Fibroblast of skin of right biceps (primary cell): ENCODE measurements around the gene PMEPA1.
A peak's percentile ranks its signal among the peaks of the same experiment; 100 is the strongest.

ENCODE experiments used
- DNase-seq: peaks from one replicate; pipeline ENCODE4 v3.0.0-alpha.2; 2013

The PMEPA1 gene

GRCh38 chr20:57660922-57661745, 48.7 kb downstream of the PMEPA1 start:
- DNase-seq, result no peak

GRCh38 chr20:57660181-57660921, 49.5 kb downstream of the PMEPA1 start:
- no peak for DNase-seq

GRCh38 chr20:57659517-57660180, 50.2 kb downstream of the PMEPA1 start:
- DNase-seq, result no peak

- DNase-seq, result no peak
Observed at GRCh38 chr20:57658833-57659516, 50.8 kb downstream of the PMEPA1 start.

- no peak for DNase-seq
Observed at GRCh38 chr20:57658447-57658832, 51.4 kb downstream of the PMEPA1 start.

- no peak for DNase-seq
Observed at GRCh38 chr20:57657535-57658446, 52.0 kb downstream of the PMEPA1 start.

GRCh38 chr20:57656821-57657534, 52.8 kb downstream of the PMEPA1 start:
- no peak for DNase-seq

- DNase-seq, result no peak
Observed at GRCh38 chr20:57656252-57656820, 53.5 kb downstream of the PMEPA1 start.

- DNase-seq, result no peak
Observed at GRCh38 chr20:57655809-57656155, 54.0 kb downstream of the PMEPA1 start.

- no peak for DNase-seq
Observed at GRCh38 chr20:57654998-57655808, 54.6 kb downstream of the PMEPA1 start.

- peak; percentile 58 for DNase-seq
Observed at GRCh38 chr20:57654363-57654997, 55.3 kb downstream of the PMEPA1 start.

GRCh38 chr20:57653910-57654309, 55.9 kb downstream of the PMEPA1 start:
- no peak for DNase-seq

GRCh38 chr20:57653546-57653900, 56.3 kb downstream of the PMEPA1 start:
- DNase-seq, result no peak

GRCh38 chr20:57652606-57653545, 56.9 kb downstream of the PMEPA1 start:
- DNase-seq, result no peak

GRCh38 chr20:57651881-57652605, 57.8 kb downstream of the PMEPA1 start:
- no peak for DNase-seq

- no peak for DNase-seq
Observed at GRCh38 chr20:57650756-57651483, 58.9 kb downstream of the PMEPA1 start.

GRCh38 chr20:57650266-57650665, 59.5 kb downstream of the PMEPA1 start:
- DNase-seq, result no peak
